HEK293 (cell line): ENCODE measurements around the gene ADAR.

Experiments
- FEZF1 ChIP-seq: fragments of 450-650 bp; formaldehyde crosslinking; IDR thresholded peaks from 2 replicates; pipeline ENCODE4 v1.5.1; 2016; ENCODE audit warnings: missing biosample characterization, missing genetic modification characterization
- HOXA7 ChIP-seq: sonication (generic); formaldehyde crosslinking; IDR thresholded peaks from 2 replicates; pipeline ENCODE4 v1.8.1; 2022; ENCODE audit warnings: missing genetic modification reagents, borderline replicate concordance
- KLF10 ChIP-seq: fragments of 450-650 bp; IDR thresholded peaks from 2 replicates; pipeline ENCODE4 v1.5.1; 2018; ENCODE audit warnings: missing biosample characterization, mild to moderate bottlenecking, missing genetic modification characterization
- KLF16 ChIP-seq: fragments of 450-650 bp; formaldehyde crosslinking; IDR thresholded peaks from 2 replicates; pipeline ENCODE4 v1.5.1; 2017; ENCODE audit warnings: missing biosample characterization, missing genetic modification characterization
- MEIS1 ChIP-seq: sonication (generic); formaldehyde crosslinking; IDR thresholded peaks from 2 replicates; pipeline ENCODE4 v1.8.1; 2022; ENCODE audit warnings: missing genetic modification reagents, mild to moderate bottlenecking, borderline replicate concordance
- RBAK ChIP-seq: fragments of 450-650 bp; formaldehyde crosslinking; IDR thresholded peaks from 2 replicates; pipeline ENCODE4 v1.5.1; 2016; ENCODE audit warnings: missing biosample characterization, missing genetic modification characterization
- SCRT1 ChIP-seq: fragments of 450-650 bp; formaldehyde crosslinking; IDR thresholded peaks from 2 replicates; pipeline ENCODE4 v1.5.1; 2016; ENCODE audit warnings: missing biosample characterization, missing genetic modification characterization, borderline replicate concordance
- SP2 ChIP-seq: fragments of 450-650 bp; formaldehyde crosslinking; IDR thresholded peaks from 2 replicates; pipeline ENCODE4 v1.5.1; 2016; ENCODE audit warnings: missing biosample characterization, missing genetic modification characterization
- ZBTB1 ChIP-seq: fragments of 450-650 bp; formaldehyde crosslinking; IDR thresholded peaks from 2 replicates; pipeline ENCODE4 v1.5.1; 2016; ENCODE audit warnings: missing biosample characterization, missing genetic modification characterization
- ZBTB17 ChIP-seq: fragments of 450-650 bp; formaldehyde crosslinking; IDR thresholded peaks from 2 replicates; pipeline ENCODE4 v1.5.1; 2016; ENCODE audit warnings: missing biosample characterization, missing genetic modification characterization
- ZIC2 ChIP-seq: fragments of 450-650 bp; formaldehyde crosslinking; IDR thresholded peaks from 2 replicates; pipeline ENCODE4 v1.5.1; 2016; ENCODE audit warnings: missing biosample characterization, missing genetic modification characterization
- ZNF112 ChIP-seq: fragments of 450-650 bp; formaldehyde crosslinking; IDR thresholded peaks from 2 replicates; pipeline ENCODE4 v1.5.0; 2017; ENCODE audit warnings: missing biosample characterization, missing genetic modification characterization
- ZNF114 ChIP-seq: fragments of 450-650 bp; formaldehyde crosslinking; IDR thresholded peaks from 2 replicates; pipeline ENCODE4 v1.5.0; 2017; ENCODE audit warnings: missing biosample characterization, missing genetic modification characterization
- ZNF24 ChIP-seq: fragments of 450-650 bp; formaldehyde crosslinking; IDR thresholded peaks from 2 replicates; pipeline ENCODE4 v1.5.1; 2016; ENCODE audit warnings: missing biosample characterization, missing genetic modification characterization
- ZNF26 ChIP-seq: fragments of 450-650 bp; formaldehyde crosslinking; IDR thresholded peaks from 2 replicates; pipeline ENCODE4 v1.5.1; 2016; ENCODE audit warnings: missing biosample characterization, missing genetic modification characterization
- ZNF366 ChIP-seq: fragments of 450-650 bp; formaldehyde crosslinking; conservative IDR thresholded peaks from 2 replicates; pipeline ENCODE4 v1.5.1; 2016; ENCODE audit warnings: missing biosample characterization, missing genetic modification characterization
- ZNF394 ChIP-seq: fragments of 450-650 bp; formaldehyde crosslinking; IDR thresholded peaks from 2 replicates; pipeline ENCODE4 v1.5.1; 2016; ENCODE audit warnings: missing biosample characterization, missing genetic modification characterization, mild to moderate bottlenecking, moderate library complexity, borderline replicate concordance
- ZNF521 ChIP-seq: fragments of 450-650 bp; formaldehyde crosslinking; IDR thresholded peaks from 2 replicates; pipeline ENCODE4 v1.5.1; 2017; ENCODE audit warnings: missing biosample characterization, mild to moderate bottlenecking, missing genetic modification characterization
- ZNF529 ChIP-seq: fragments of 450-650 bp; formaldehyde crosslinking; IDR thresholded peaks from 2 replicates; pipeline ENCODE4 v1.5.1; 2017; ENCODE audit warnings: missing genetic modification characterization, missing biosample characterization; ENCODE audit not compliant: insufficient replicate concordance
- ZNF548 ChIP-seq: fragments of 450-650 bp; formaldehyde crosslinking; IDR thresholded peaks from 2 replicates; pipeline ENCODE4 v1.5.1; 2016; ENCODE audit warnings: missing biosample characterization, missing genetic modification characterization
- ZNF621 ChIP-seq: fragments of 450-650 bp; formaldehyde crosslinking; IDR thresholded peaks from 2 replicates; pipeline ENCODE4 v1.5.1; 2017; ENCODE audit warnings: missing biosample characterization, missing genetic modification characterization
- ZNF623 ChIP-seq: fragments of 450-650 bp; formaldehyde crosslinking; IDR thresholded peaks from 2 replicates; pipeline ENCODE4 v1.5.1; 2016; ENCODE audit warnings: missing biosample characterization, missing genetic modification characterization
- ZNF692 ChIP-seq: fragments of 450-650 bp; formaldehyde crosslinking; IDR thresholded peaks from 2 replicates; pipeline ENCODE4 v1.5.1; 2016; ENCODE audit warnings: missing biosample characterization, missing genetic modification characterization
- ZNF707 ChIP-seq: fragments of 450-650 bp; formaldehyde crosslinking; IDR thresholded peaks from 2 replicates; pipeline ENCODE4 v1.5.1; 2016; ENCODE audit warnings: missing biosample characterization, missing genetic modification characterization
- ZNF768 ChIP-seq: fragments of 450-650 bp; formaldehyde crosslinking; IDR thresholded peaks from 2 replicates; pipeline ENCODE4 v1.5.1; 2018; ENCODE audit warnings: missing biosample characterization, mild to moderate bottlenecking, missing genetic modification characterization
- ZSCAN23 ChIP-seq: fragments of 450-650 bp; formaldehyde crosslinking; IDR thresholded peaks from 2 replicates; pipeline ENCODE4 v1.5.1; 2016; ENCODE audit warnings: missing biosample characterization, missing genetic modification characterization
- TF ChIP-seq, protein P1 (sequence below): fragments of 450-650 bp; formaldehyde crosslinking; IDR thresholded peaks from 2 replicates; pipeline ENCODE4 v1.5.1; 2017; ENCODE audit warnings: missing biosample characterization, missing genetic modification characterization
- TF ChIP-seq, protein P2 (sequence below): fragments of 450-650 bp; formaldehyde crosslinking; IDR thresholded peaks from 2 replicates; pipeline ENCODE4 v1.5.1; 2016; ENCODE audit warnings: missing biosample characterization, missing genetic modification characterization, low read depth
- TF ChIP-seq, protein P3 (sequence below): fragments of 450-650 bp; formaldehyde crosslinking; IDR thresholded peaks from 2 replicates; pipeline ENCODE4 v1.5.1; 2016; ENCODE audit warnings: missing biosample characterization, missing genetic modification characterization

Gene ADAR

GRCh38 chr1:154607609-154608396, at the start of gene ADAR (continued):
- TF ChIP-seq ZNF26 (tag by site-specific recombination) (no peak), RBAK (no peak), ZNF24 (tag by site-specific recombination) (no peak), KLF10 (tag by site-specific recombination) (no peak), ZNF548 (no peak), KLF16 (tag by site-specific recombination) (no peak), ZBTB1 (tag by site-specific recombination) (peak; percentile 57; the same call in 1 of the 2 replicates), ZNF621 (tag by site-specific recombination) (no peak), SP2 (0 out of 2 replicates have a peak, but pooled peaks have one; percentile 42), ZNF623 (0 out of 2 replicates have a peak, but pooled peaks have one; percentile 7), SCRT1 (tag by site-specific recombination) (no peak), ZNF112 (tag by site-specific recombination) (no peak), ZSCAN23 (tag by site-specific recombination) (no peak), ZIC2 (peak; percentile 34), FEZF1 (no peak), ZNF692 (tag by site-specific recombination) (peak; percentile 70), ZBTB17 (tag by site-specific recombination) (0 out of 2 replicates have a peak, but pooled peaks have one; percentile 51), ZNF707 (tag by site-specific recombination) (no peak), HOXA7 (no peak), ZNF366 (tag by site-specific recombination) (no peak), ZNF521 (no peak), ZNF529 (tag by site-specific recombination) (no peak), MEIS1 (CRISPR knock-in tag) (no peak), ZNF394 (no peak), ZNF114 (tag by site-specific recombination) (no peak), ZNF768 (no peak)
- TF ChIP-seq, protein P1, sequence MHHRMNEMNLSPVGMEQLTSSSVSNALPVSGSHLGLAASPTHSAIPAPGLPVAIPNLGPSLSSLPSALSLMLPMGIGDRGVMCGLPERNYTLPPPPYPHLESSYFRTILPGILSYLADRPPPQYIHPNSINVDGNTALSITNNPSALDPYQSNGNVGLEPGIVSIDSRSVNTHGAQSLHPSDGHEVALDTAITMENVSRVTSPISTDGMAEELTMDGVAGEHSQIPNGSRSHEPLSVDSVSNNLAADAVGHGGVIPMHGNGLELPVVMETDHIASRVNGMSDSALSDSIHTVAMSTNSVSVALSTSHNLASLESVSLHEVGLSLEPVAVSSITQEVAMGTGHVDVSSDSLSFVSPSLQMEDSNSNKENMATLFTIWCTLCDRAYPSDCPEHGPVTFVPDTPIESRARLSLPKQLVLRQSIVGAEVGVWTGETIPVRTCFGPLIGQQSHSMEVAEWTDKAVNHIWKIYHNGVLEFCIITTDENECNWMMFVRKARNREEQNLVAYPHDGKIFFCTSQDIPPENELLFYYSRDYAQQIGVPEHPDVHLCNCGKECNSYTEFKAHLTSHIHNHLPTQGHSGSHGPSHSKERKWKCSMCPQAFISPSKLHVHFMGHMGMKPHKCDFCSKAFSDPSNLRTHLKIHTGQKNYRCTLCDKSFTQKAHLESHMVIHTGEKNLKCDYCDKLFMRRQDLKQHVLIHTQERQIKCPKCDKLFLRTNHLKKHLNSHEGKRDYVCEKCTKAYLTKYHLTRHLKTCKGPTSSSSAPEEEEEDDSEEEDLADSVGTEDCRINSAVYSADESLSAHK (tag by site-specific recombination): 0 out of 2 replicates have a peak, but pooled peaks have one; percentile 4
- TF ChIP-seq, protein P2, sequence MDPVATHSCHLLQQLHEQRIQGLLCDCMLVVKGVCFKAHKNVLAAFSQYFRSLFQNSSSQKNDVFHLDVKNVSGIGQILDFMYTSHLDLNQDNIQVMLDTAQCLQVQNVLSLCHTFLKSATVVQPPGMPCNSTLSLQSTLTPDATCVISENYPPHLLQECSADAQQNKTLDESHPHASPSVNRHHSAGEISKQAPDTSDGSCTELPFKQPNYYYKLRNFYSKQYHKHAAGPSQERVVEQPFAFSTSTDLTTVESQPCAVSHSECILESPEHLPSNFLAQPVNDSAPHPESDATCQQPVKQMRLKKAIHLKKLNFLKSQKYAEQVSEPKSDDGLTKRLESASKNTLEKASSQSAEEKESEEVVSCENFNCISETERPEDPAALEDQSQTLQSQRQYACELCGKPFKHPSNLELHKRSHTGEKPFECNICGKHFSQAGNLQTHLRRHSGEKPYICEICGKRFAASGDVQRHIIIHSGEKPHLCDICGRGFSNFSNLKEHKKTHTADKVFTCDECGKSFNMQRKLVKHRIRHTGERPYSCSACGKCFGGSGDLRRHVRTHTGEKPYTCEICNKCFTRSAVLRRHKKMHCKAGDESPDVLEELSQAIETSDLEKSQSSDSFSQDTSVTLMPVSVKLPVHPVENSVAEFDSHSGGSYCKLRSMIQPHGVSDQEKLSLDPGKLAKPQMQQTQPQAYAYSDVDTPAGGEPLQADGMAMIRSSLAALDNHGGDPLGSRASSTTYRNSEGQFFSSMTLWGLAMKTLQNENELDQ: no peak
- TF ChIP-seq, protein P3, sequence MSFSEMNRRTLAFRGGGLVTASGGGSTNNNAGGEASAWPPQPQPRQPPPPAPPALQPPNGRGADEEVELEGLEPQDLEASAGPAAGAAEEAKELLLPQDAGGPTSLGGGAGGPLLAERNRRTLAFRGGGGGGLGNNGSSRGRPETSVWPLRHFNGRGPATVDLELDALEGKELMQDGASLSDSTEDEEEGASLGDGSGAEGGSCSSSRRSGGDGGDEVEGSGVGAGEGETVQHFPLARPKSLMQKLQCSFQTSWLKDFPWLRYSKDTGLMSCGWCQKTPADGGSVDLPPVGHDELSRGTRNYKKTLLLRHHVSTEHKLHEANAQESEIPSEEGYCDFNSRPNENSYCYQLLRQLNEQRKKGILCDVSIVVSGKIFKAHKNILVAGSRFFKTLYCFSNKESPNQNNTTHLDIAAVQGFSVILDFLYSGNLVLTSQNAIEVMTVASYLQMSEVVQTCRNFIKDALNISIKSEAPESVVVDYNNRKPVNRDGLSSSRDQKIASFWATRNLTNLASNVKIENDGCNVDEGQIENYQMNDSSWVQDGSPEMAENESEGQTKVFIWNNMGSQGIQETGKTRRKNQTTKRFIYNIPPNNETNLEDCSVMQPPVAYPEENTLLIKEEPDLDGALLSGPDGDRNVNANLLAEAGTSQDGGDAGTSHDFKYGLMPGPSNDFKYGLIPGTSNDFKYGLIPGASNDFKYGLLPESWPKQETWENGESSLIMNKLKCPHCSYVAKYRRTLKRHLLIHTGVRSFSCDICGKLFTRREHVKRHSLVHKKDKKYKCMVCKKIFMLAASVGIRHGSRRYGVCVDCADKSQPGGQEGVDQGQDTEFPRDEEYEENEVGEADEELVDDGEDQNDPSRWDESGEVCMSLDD (tag by site-specific recombination): peak; percentile 44; the same call in 1 of the 2 replicates
